Body of pancreas (tissue), 4 donors: ENCODE measurements around the gene XRCC3.

Experiments used
- POLR2A ChIP-seq, 3 donors: fragments of 450-650 bp; IDR thresholded peaks; one replicate each; pipeline ENCODE4 v1.6.1; 2016; ENCODE audit warnings: antibody characterized with exemption in 3 of 3, mild to moderate bottlenecking in 2 of 3
- TF ChIP-seq, protein P1 (sequence below), 7 experiments: fragments of 450-650 bp in 4 of 7; fragments of 200-600 bp in 3 of 7; sonication (generic) in 3 of 7; IDR thresholded peaks; one replicate each; pipeline ENCODE4 v1.5.1; 2016 to 2019; ENCODE audit warnings: antibody characterized with exemption in 7 of 7

DNA sequence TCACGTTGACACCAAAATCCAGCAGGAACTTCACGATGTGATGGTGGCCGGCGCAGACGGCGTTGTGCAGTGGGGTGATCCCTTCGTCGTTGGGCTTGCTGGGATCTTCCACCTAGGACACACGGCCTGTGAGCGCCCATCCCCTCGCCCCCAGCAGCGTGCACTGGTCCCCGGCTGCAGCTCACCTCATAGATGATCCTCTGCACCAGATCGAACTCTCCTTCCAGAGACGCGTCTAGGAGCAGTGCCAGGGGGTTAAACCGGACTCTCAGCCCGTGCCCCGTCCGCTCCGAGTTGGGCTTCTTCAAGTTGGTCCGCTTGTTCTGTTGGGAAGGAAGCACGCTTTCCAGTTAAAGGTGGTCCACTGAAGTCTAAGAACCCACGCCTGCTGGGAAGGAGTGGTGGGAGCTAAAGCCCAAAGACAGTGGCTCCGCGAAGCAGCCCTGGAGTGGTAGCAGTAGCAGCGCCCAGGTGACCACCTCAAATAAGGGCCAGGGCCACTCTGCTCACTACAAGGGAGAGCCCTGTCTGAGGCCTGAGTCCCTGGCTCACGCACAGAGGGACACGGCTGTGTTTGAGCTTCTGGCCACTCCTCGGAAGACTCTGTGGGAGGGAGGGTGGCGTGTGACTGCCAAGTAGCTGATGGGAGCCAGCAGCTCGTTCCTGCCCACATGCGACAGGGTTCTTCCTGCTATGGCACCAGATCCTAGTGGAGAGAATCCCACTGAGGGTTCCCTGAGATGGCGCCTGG lies 23.6 kb upstream of the XRCC3 start:
- no peak for TF ChIP-seq POLR2A (IDR thresholded peaks at IDR 0.05)
- TF ChIP-seq, protein P1, sequence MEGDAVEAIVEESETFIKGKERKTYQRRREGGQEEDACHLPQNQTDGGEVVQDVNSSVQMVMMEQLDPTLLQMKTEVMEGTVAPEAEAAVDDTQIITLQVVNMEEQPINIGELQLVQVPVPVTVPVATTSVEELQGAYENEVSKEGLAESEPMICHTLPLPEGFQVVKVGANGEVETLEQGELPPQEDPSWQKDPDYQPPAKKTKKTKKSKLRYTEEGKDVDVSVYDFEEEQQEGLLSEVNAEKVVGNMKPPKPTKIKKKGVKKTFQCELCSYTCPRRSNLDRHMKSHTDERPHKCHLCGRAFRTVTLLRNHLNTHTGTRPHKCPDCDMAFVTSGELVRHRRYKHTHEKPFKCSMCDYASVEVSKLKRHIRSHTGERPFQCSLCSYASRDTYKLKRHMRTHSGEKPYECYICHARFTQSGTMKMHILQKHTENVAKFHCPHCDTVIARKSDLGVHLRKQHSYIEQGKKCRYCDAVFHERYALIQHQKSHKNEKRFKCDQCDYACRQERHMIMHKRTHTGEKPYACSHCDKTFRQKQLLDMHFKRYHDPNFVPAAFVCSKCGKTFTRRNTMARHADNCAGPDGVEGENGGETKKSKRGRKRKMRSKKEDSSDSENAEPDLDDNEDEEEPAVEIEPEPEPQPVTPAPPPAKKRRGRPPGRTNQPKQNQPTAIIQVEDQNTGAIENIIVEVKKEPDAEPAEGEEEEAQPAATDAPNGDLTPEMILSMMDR (IDR thresholded peaks at IDR 0.05) = no peak
